CD4-positive, alpha-beta T cell treated with Interferon alpha-2 for 1 hour (primary cell): Measurements from ENCODE around the gene KHNYN.
A peak's percentile ranks its signal among the peaks of the same experiment; 100 is the strongest.

ENCODE experiments used
- DNase-seq, 2 donors: peaks; one replicate each; pipeline ENCODE4 v3.0.0-alpha.2; 2020 to 2022

Gene KHNYN

GRCh38 chr14:24401810-24402702 lies 27.7 kb upstream of the KHNYN start:
- no peak for DNase-seq

- no peak for DNase-seq
These were observed 26.3 kb upstream of the KHNYN start for GRCh38 chr14:24403294-24403998.

- DNase-seq, result no peak
These were observed 24.9 kb upstream of the KHNYN start for GRCh38 chr14:24404814-24405213.

- no peak for DNase-seq
These were observed 23.3 kb upstream of the KHNYN start for GRCh38 chr14:24406416-24406815.

- DNase-seq, result no peak
These were observed 22.0 kb upstream of the KHNYN start for GRCh38 chr14:24407608-24408325.

- DNase-seq, result no peak
These were observed 21.0 kb upstream of the KHNYN start for GRCh38 chr14:24408764-24409163.

GRCh38 chr14:24409192-24409591 lies 20.6 kb upstream of the KHNYN start:
- no peak for DNase-seq

- no peak for DNase-seq
These were observed 19.8 kb upstream of the KHNYN start for GRCh38 chr14:24409956-24410355.

- DNase-seq, result peak; percentile 22 to 50
These were observed 18.0 kb upstream of the KHNYN start for GRCh38 chr14:24411443-24412389.

GRCh38 chr14:24414077-24414476 lies 15.7 kb upstream of the KHNYN start:
- no peak for DNase-seq

- DNase-seq, result no peak
These were observed 14.9 kb upstream of the KHNYN start for GRCh38 chr14:24414732-24415420.

GRCh38 chr14:24415421-24416253 lies 14.1 kb upstream of the KHNYN start:
- no peak for DNase-seq

- no peak for DNase-seq
These were observed 13.4 kb upstream of the KHNYN start for GRCh38 chr14:24416254-24416931.

- DNase-seq, result no peak
These were observed 12.7 kb upstream of the KHNYN start for GRCh38 chr14:24416932-24417619.

- DNase-seq, result no peak
These were observed 11.8 kb upstream of the KHNYN start for GRCh38 chr14:24417832-24418491.

GRCh38 chr14:24418492-24418873 lies 11.3 kb upstream of the KHNYN start:
- no peak for DNase-seq

GRCh38 chr14:24422261-24422660 lies 7.5 kb upstream of the KHNYN start:
- DNase-seq, result no peak

- no peak for DNase-seq
These were observed 6.8 kb upstream of the KHNYN start for GRCh38 chr14:24422694-24423601.
